ENCODE data around the gene SAPCD2. TPM values are rescaled to one million over a fixed set of nuclear protein-coding genes. Genes with fewer than 3 reads are reported as not detected.

Gene SAPCD2
- total RNA-seq, 1 experiment from 2014 or later: 29.8 TPM

GRCh38 chr9:137116728-137117127 lies 46.4 kb upstream of the SAPCD2 start:
- no peak overlapping the region for H3K27ac ChIP-seq (ENCODE audit: insufficient read length, low read depth, low read length)
- no peak overlapping the region for H2BK12ac ChIP-seq (ENCODE audit: insufficient read length, low read depth, low read length)
- H2BK20ac ChIP-seq (ENCODE audit: low read depth, low read length, poor library complexity, severe bottlenecking): no peak overlapping the region
- H3K4me2 ChIP-seq (ENCODE audit: insufficient read depth, insufficient read length, low read length): no peak overlapping the region
- Mint-ChIP-seq H3K4me3 (no peak overlapping the region; a peak in 1 of 5 replicates), H3K9me3 (peaks cover 0 to 3% of the 10 kb centered on the region in 2 experiments; a peak in 2 of 5 replicates), H3K27ac (no peak overlapping the region), H3K36me3 (ENCODE audit: insufficient read depth in 1 of 3, low read depth in 3 of 3) (no peaks in the 10 kb centered on the region), H3K27me3 (ENCODE audit: low read depth) (peaks cover 46% of the 10 kb centered on the region), H3K4me1 (peaks cover 2% of the 10 kb centered on the region in 2 experiments; a peak in 2 of 4 replicates)
- H2BK120ac ChIP-seq (ENCODE audit: low read depth, low read length, poor library complexity, severe bottlenecking): no peak overlapping the region
- H3K14ac ChIP-seq (ENCODE audit: insufficient read depth, low read length): no peak overlapping the region
- no peak overlapping the region for H3K4ac ChIP-seq (ENCODE audit: low read depth, low read length)
- H2BK15ac ChIP-seq (ENCODE audit: low read depth, low read length): no peak overlapping the region
- H4K5ac ChIP-seq (ENCODE audit: insufficient read length, low read depth, low read length): no peak overlapping the region
- no peak overlapping the region for H3K23ac ChIP-seq (ENCODE audit: insufficient read length, low read depth, low read length)
- H3T11ph ChIP-seq (ENCODE audit: low read length): no peak overlapping the region
- no peak for DNase-seq
- H2AK5ac ChIP-seq (ENCODE audit: insufficient read length, low read length): no peak overlapping the region
- no peaks in the 10 kb centered on the region for H3K9me3 ChIP-seq (ENCODE audit: control insufficient read depth, low read depth, low read length)
- no peak overlapping the region for H3K18ac ChIP-seq (ENCODE audit: insufficient read length, low read depth, low read length)
- H3K79me1 ChIP-seq (ENCODE audit: insufficient read depth, low read depth, low read length, poor library complexity, severe bottlenecking): no peaks in the 10 kb centered on the region
- H3K4me1 ChIP-seq (ENCODE audit: insufficient read depth, low read length): no peaks in the 10 kb centered on the region
- no peak overlapping the region for H3K56ac ChIP-seq (ENCODE audit: insufficient read length, low read depth, low read length)
- no peaks in the 10 kb centered on the region for H3K23me2 ChIP-seq (ENCODE audit: insufficient read length, low read depth, low read length, poor library complexity, severe bottlenecking)
- no CpG with 5 or more reads among the region's 17 CpGs for WGBS (ENCODE audit: extremely low coverage, insufficient read length, low lambda C conversion rate)
- no peak for TF ChIP-seq CTCF (conservative IDR thresholded peaks at IDR 0.05)
- no peak overlapping the region for H2BK5ac ChIP-seq (ENCODE audit: insufficient read length, low read length)
- no peaks in the 10 kb centered on the region for H3K79me2 ChIP-seq (ENCODE audit: insufficient read depth, low read length)
- H3K9ac ChIP-seq (ENCODE audit: extremely low read depth, insufficient read length, low read length): no peak overlapping the region
- no peaks in the 10 kb centered on the region for H4K20me1 ChIP-seq (ENCODE audit: control insufficient read depth, insufficient read depth, insufficient read length)
- no peak overlapping the region for H4K91ac ChIP-seq (ENCODE audit: insufficient read length, low read depth, low read length)
- H4K8ac ChIP-seq (replicated peaks; ENCODE audit: insufficient read length, low read depth, low read length): no peak overlapping the region
- H2AFZ ChIP-seq (ENCODE audit: low read length): no peak overlapping the region
- peaks cover 4% of the 10 kb centered on the region; the same call in 1 of the 2 replicates for H3K27me3 ChIP-seq (ENCODE audit: insufficient read depth, low read length)

Measured in H9 (cell line).